ENCODE measurements around the gene OR2B6.
"Not testable (repeated sequence)": the region's sequence is repeated elsewhere in the genome, so short reads cannot be mapped to it uniquely, and the experiment has no call there.

OR2B6 gene

DNA sequence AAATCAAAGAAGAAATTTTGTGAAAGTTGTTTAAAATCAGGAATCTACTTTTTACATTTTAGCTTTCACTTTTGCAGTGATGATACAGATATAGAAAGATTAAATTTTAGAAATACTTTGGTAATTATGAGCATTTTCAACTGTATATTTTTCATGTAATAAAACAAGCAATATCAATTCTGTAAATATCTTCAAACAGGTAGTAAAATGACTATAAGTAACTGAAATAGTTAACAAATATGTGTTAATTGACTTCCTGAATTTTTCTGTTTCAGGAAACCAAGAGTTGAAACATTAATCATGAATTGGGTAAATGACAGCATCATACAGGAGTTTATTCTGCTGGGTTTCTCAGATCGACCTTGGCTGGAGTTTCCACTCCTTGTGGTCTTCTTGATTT lies at the start of gene OR2B6:
Gene OR2B6 (plus strand): TSS at position 301 of the 400 bp plus-strand sequence. CDS start 0 bp downstream, at position 301.
- DNase-seq: no peak

- DNase-seq: no peak
These were observed 49.0 kb upstream of the OR2B6 start for GRCh38 chr6:27908017-27908416.

DNA sequence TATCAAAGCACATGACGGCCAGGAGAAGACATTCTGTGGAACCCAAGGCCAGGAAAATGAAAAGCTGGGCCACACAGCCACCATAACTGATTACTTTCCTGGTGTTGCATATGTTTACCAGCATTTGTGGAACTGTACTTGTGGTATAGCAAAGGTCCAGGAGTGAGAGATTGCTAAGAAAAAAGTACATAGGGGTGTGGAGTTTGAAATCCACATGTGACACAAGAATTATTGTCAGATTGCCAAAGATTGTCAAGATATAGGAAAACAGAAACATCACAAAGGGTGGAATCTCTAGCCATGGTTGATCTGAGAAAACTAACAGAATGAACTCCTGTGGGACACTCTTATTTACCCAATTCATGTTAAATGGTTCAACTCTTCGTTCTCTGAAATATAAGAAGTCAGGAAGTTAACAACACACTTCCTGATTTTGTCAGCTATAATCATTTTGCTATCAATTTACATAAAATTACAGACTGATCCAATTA lies 45.0 kb upstream of the OR2B6 start, which contains the start of gene OR2B2:
Gene OR2B2 (minus strand): TSS at position 441 of the 491 bp plus-strand sequence. CDS start 77 bp downstream, at position 364.
- no peak for DNase-seq

GRCh38 chr6:27922949-27923348 lies 34.1 kb upstream of the OR2B6 start:
- no peak for DNase-seq

- no peak for DNase-seq
These were observed 32.9 kb upstream of the OR2B6 start for GRCh38 chr6:27924179-27924578.

GRCh38 chr6:27928041-27928440 lies 29.0 kb upstream of the OR2B6 start:
- DNase-seq: not testable (repeated sequence)

DNA sequence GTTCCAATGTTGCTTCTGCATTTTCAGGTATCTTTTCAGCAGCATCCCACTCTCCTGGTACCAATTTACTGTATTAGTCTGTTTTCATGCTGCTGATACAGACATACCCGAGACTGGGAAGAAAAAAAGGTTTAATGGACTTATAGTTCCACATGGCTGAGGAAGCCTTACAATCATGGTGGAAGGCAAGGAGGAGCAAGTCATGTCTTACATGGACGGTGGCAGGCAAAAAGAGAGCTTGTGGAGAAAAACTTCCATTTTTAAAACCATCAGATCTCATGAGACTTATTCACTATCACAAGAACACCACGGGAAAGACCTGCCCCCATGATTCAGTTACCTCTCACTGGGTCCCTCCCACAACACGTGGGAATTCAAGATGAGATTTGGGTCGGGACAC lies 27.1 kb upstream of the OR2B6 start:
- not testable (repeated sequence) for DNase-seq

DNA sequence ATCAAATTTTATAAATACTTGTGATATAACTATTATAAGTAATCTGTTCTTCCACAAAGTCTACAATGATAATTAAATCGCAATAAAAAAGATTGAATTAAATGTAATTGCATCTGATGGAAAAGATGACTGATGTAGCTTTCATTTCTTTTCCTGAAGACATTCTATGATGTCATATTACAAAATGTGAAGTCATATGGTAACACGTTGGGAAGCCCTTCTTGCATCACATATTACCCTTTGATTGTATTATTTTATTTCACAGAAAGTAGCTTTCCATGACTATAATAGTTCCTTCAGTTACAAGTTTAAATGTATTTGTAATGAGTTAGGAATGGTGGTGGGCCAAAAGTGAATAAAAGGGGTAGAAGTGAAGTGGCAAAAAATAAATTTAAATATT lies 25.8 kb upstream of the OR2B6 start:
- DNase-seq: no peak

DNA sequence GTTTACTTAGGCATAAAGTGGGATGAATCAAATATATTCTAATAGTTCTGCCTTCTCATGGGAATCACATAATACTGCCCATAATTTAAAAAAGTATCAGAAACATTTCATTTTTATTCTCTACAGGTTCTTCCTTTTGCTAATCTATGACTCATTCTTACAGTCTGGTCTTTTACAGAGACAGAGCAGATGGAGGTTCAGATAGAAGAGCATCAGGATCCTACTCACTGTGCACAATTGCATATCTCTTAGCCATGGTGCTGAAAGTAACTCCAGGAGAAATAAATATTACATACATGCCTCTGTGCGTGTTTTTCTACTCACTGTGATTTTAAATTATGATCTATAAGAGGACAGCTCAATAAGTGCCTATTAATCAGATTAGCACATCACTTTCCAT lies 16.3 kb upstream of the OR2B6 start:
- DNase-seq: no peak

GRCh38 chr6:27943072-27943471 lies 14.0 kb upstream of the OR2B6 start:
- not testable (repeated sequence) for DNase-seq

- no peak for DNase-seq
These were observed 8.8 kb upstream of the OR2B6 start for GRCh38 chr6:27948237-27948636.

- DNase-seq: no peak
These were observed 6.0 kb upstream of the OR2B6 start for GRCh38 chr6:27951040-27951439.

DNA sequence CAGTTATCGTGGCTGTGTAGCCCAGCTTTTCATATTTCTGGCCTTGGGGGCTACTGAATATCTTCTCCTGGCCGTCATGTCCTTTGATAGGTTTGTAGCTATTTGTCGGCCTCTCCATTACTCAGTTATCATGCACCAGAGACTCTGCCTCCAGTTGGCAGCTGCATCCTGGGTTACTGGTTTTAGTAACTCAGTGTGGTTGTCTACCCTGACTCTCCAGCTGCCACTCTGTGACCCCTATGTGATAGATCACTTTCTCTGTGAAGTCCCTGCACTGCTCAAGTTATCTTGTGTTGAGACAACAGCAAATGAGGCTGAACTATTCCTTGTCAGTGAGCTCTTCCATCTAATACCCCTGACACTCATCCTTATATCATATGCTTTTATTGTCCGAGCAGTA lies 475 bp downstream of the OR2B6 start:
- no peak for DNase-seq

DNA sequence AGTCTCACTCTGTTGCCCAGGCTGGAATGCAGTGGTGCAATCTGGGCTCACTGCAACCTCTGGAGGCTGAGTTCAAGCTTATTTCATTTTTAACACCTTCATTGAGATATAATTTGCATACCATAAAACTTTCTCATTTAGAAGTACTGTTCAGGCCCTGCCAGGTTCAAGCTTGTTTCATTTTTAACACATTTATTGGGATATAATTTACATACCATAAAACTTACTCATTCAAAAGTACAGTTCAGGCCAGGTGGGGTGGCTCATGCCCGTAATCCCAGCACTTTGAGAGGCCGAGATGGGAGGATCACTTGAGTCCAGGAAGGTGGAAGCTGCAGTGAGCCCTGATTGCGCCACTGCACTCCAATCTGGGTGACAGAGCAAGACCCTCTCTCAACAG lies 5.5 kb downstream of the OR2B6 start:
- DNase-seq: no peak

DNA sequence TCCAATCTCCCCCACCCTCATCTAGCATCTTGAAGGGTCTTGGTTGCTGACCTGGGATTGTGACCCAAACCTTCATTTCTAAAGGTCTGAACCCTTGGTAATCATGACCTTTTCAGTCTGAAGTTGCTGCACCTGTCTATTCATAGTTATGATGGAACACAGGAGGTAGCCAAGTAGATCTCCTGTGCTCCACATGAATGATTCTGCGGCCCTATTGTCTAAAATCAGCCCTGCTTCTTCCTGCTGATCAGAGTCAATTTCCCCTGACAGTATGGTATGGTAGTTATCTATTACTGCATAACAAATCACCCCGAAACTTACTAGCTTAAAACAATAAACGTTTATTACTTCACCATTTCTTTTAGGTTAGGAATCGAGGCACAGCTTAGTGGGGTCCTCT lies 9.0 kb downstream of the OR2B6 start:
- no peak for DNase-seq

DNA sequence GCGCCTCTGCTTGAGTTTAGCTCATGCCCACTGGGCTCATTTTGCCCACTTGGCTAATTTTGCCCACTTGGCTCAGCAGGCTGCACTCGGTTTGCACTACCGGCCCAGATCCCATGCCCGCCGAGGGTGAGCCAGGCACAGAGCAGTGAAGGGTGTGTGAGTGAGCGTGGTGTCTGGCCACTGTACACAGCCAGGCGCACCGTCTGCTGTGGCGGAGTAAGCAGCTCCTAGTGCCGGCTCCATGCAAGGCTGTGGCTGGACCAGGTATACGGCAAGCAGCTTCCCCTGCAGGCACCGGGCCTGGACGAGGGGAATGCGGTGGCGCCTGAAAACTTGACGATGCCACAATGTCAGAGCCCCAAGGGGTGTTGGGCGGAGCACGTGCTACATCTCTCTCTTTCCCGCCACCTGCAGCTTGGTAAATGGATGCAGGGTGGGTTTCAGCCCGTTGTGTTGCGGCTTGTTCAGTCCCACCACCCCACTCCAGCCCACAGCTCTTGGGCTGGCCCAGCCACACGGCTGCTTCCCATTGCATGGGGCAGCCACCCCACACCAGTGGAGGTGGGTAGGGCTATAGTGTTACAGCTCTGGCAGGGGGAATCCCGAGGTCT lies 9.9 kb downstream of the OR2B6 start:
- DNase-seq: no peak

DNA sequence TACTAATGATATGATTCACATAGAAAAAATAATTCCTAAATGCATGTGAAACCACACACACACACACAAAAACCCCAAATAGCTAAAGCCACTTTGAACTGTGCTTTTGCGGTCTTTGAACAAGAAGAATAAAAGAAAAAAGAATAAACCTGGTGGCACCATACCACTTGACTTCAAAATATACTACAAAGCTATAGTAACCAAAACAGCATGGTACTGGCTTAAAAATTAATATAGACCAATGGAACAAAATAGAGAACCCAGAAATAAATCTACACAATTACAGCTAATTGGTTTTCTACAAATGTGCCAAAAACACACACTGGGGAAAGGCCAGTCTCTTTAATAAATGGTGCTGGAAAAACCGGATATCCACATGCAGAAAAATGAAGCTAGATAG lies 13.4 kb downstream of the OR2B6 start:
- no peak for DNase-seq

GRCh38 chr6:27972750-27973149 lies 15.7 kb downstream of the OR2B6 start:
- no peak for DNase-seq

DNA sequence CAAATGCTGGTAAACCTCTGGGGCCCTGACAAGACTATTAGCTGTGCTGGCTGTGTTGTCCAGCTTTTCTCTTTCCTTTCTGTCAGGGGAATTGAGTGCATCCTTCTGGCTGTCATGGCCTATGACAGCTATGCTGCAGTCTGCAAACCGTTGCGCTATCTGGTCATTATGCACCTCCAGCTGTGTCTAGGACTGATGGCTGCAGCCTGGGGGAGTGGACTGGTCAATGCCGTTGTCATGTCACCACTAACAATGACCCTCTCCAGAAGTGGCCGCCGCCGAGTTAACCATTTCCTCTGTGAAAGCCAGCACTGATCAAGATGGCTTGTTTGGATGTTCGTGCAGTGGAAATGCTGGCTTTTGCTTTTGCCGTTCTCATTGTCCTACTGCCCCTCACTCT lies 20.3 kb downstream of the OR2B6 start:
- no peak for DNase-seq

GRCh38 chr6:27978705-27979104 lies 21.7 kb downstream of the OR2B6 start:
- no peak for DNase-seq

DNA sequence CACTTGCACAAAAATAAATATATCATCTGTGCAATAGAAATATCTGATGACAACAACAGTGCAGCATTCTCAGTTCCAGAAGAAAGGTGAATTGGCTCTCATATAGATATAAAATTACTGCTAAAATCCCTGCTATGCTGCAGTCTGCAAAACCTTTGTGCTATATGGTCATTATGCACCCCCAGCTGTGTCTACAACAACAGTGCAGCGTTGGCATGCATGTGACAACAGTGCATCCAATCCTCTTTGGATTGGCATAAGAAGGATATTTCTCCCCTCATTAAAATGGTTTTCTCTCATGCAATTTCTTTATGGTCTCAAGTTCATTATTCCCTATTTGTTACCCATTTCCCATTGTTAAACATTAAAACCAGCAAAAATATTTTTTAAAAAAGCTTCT lies 23.1 kb downstream of the OR2B6 start:
- no peak for DNase-seq

DNA sequence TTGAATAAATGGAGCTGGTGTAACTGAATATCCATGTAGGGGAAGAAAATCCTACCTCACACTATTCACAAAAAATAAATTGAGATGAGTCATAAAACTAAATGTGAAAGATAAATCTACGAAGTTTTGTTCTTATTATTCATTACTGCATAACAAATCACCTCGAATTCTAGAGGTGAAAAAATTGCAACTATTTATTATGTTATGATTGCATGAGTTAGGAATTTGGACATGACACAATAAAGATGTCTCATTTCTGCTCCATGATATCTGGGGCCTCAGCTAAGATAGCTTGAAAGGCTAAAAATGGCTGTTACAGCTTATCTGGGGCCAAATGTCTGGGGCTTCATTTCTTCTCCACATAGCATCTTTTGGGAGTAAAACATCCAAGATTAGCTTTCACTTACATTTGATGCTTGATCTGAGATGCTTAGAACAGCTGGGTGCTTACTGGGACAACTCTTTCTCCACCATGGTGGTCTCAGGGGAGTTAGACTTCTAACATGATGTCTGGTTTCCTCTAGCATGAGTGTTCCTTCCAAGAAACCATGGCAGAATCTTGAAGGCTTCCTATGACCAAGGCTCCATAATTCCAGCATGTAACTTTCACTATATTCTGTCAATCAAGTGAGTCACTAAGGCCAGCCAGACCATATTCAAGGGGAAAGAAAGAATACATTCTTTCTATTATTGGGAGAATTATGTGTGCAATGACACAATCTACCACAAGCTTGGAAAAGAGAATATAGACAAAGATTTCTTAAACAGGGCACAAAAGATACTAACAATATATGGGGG lies 30.1 kb downstream of the OR2B6 start:
- DNase-seq: no peak

- DNase-seq: no peak
These were observed 37.6 kb downstream of the OR2B6 start for GRCh38 chr6:27994616-27995015.

DNA sequence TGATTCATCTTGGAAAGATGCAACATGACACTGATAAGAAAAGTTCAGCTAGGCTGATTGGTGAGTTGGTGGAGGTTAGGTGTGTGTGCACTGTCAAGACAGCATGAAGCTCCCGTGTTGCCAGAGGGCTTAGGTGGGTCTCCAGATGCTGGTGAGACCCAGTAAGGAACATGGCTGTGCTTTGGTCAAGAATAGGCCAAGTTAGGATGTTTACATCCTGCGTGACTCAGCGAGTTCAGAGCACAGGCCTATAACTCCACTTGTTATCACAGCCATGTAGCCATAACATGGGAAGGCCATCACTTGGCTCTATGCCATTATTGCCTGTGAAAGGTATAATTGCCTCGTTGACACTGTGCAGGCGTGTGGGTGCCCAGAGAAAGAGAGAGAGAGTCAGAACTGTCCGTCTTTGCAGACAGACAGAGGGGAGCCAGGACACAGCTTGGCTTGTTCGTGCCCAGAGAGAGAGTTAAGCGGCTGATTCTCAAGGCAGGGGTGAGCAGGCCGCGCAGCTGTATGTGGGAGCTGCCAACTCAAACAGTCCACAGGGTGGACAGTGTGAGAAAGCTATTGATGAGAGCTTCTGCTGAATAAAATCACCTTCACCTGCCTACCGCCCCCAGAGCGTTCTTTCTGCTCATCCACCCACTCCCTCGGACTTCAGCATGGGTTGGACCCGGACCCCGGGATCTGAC lies 43.5 kb downstream of the OR2B6 start:
- DNase-seq: no peak
